ENCODE data around the gene GALNT9. TPM values are rescaled to one million over a fixed set of nuclear protein-coding genes. Genes with fewer than 3 reads are reported as not detected.

The GALNT9 gene
- polyA plus RNA-seq, 1 of the 3 experiments (the other 2 are of a cell fraction): not detected

DNA sequence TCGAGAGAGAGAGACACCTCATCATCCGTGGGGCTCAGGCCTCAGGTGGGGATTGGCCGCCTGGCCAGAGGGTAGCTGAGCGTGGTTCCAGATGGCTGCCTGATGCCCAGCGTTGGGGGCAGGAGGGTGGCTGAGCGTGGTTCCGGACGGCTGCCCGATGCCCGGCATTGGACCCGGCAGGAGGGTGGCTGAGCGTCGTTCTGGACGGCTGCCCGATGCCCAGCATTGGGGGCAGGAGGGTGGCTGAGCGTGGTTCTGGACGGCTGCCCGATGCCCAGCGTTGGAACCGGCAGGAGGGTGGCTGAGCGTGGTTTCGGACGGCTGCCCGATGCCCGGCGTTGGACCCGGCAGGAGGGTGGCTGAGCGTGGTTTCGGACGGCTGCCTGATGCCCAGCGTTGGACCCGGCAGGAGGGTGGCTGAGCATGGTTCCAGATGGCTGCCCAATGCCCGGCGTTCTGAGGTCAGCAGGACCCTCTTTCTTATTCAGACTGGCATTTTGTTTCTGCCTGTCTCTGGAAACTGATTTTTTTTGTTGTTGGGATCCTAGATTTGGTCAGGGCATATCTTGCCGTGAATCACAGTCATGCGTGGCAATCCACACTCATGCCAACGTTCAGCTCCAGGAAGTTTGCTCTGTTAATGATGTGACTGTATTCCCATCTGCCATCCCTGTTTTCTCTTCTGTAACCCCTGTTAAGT is 40.7 kb downstream of the GALNT9 start:
- Histone ChIP-seq H3K4me2 (no peak overlapping the region), H3K36me3 (replicated peaks in 1 of 2; ENCODE audit: control insufficient read depth in 1 of 2, insufficient read depth in 2 of 2, low read length in 1 of 2) (no peaks in the 10 kb centered on the region), H3K27me3 (ENCODE audit: insufficient read depth) (peaks cover 71% of the 10 kb centered on the region), H3K9ac (no peak overlapping the region), H4K20me1 (ENCODE audit: insufficient read depth) (no peaks in the 10 kb centered on the region), H2AFZ (ENCODE audit: low read depth) (no peak overlapping the region), H3F3A (replicated peaks; ENCODE audit: insufficient read depth) (peaks cover 7% of the 10 kb centered on the region), H3K4me3 (ENCODE audit: low read depth in 2 of 2, low read length in 1 of 2) (no peak overlapping the region), H3K9me2 (no peaks in the 10 kb centered on the region), H3K79me2 (ENCODE audit: insufficient read depth) (no peaks in the 10 kb centered on the region), H3K4me1 (ENCODE audit: control insufficient read depth in 1 of 2, insufficient read depth in 2 of 2, low read depth in 1 of 2, low read length in 1 of 2) (no peaks in the 10 kb centered on the region), H3K9me3 (no peaks in the 10 kb centered on the region), H3K27ac (ENCODE audit: low read depth in 2 of 2, low read length in 1 of 2) (no peak overlapping the region)
- no peak for TF ChIP-seq RFX5 (IDR thresholded peaks at IDR 0.05; ENCODE audit: low read length)
- 27% methylated on average over 20 of the region's 37 CpGs for WGBS (ENCODE audit: low lambda C conversion rate)
- CTCF ChIA-PET: interaction anchor here (0.7 to 1.5 kb wide), 3 partner anchors 13 to 125 kb away, joined by 3 to 4 read pairs (median 3); no protein-coding TSS in a partner anchor
- DNase-seq: no peak
- POLR2A ChIA-PET: no interaction called here

- TF ChIP-seq TEAD4 (IDR thresholded peaks at IDR 0.05; ENCODE audit: borderline replicate concordance, insufficient read depth): no peak
- no peak for TF ChIP-seq POLR2AphosphoS5 (IDR thresholded peaks at IDR 0.05; ENCODE audit: low read depth, low read length)
- TF ChIP-seq GATA2 (CRISPR knock-in tag; IDR thresholded peaks at IDR 0.05): no peak
- no peak for TF ChIP-seq TAF1 (IDR thresholded peaks at IDR 0.05; ENCODE audit: borderline replicate concordance, low read depth, low read length)
- TF ChIP-seq GABPA (IDR thresholded peaks at IDR 0.05; ENCODE audit: low read depth): no peak
- TF ChIP-seq FOXM1 (IDR thresholded peaks at IDR 0.05; ENCODE audit: low read depth): no peak
- no peak for TF ChIP-seq RXRA (IDR thresholded peaks at IDR 0.05; ENCODE audit: borderline replicate concordance, low read depth)
- no peaks in the 10 kb centered on the region for H4K20me1 ChIP-seq (ENCODE audit: insufficient read depth)
- ChIA-PET CTCF (interaction anchor here (0.9 to 1.0 kb wide), 2 partner anchors 12 to 19 kb away, joined by 3 read pairs; no protein-coding TSS in a partner anchor), POLR2A (no interaction called here)
- peaks cover 7% of the 10 kb centered on the region for H3F3A ChIP-seq (replicated peaks; ENCODE audit: insufficient read depth)
- no peak overlapping the region for H3K9ac ChIP-seq
- no peak overlapping the region for H3K4me3 ChIP-seq (ENCODE audit: low read depth in 2 of 2, low read length in 1 of 2)
- no peaks in the 10 kb centered on the region for H3K4me1 ChIP-seq (ENCODE audit: control insufficient read depth in 1 of 2, insufficient read depth in 2 of 2, low read depth in 1 of 2, low read length in 1 of 2)
- H3K79me2 ChIP-seq (ENCODE audit: insufficient read depth): no peaks in the 10 kb centered on the region
- H3K36me3 ChIP-seq (replicated peaks in 1 of 2; ENCODE audit: control insufficient read depth in 1 of 2, insufficient read depth in 2 of 2, low read length in 1 of 2): no peaks in the 10 kb centered on the region
- no peak for DNase-seq
- no peaks in the 10 kb centered on the region for H3K9me3 ChIP-seq
- no peak overlapping the region for H3K4me2 ChIP-seq
- H2AFZ ChIP-seq (ENCODE audit: low read depth): no peak overlapping the region
- H3K9me2 ChIP-seq: no peaks in the 10 kb centered on the region
- peaks cover 71% of the 10 kb centered on the region for H3K27me3 ChIP-seq (ENCODE audit: insufficient read depth)
- 18% methylated on average over 35 of the region's 36 CpGs for WGBS (ENCODE audit: low lambda C conversion rate)
- no peak overlapping the region for H3K27ac ChIP-seq (ENCODE audit: low read depth in 2 of 2, low read length in 1 of 2)
These were observed 41.8 kb downstream of the GALNT9 start for GRCh38 chr12:132287391-132288238.

GRCh38 chr12:132286912-132287311 is 42.5 kb downstream of the GALNT9 start:
- Histone ChIP-seq H3K9ac (no peak overlapping the region), H3K9me2 (no peaks in the 10 kb centered on the region), H3K27me3 (ENCODE audit: insufficient read depth) (peaks cover 77% of the 10 kb centered on the region), H3K4me1 (ENCODE audit: control insufficient read depth in 1 of 2, insufficient read depth in 2 of 2, low read depth in 1 of 2, low read length in 1 of 2) (no peaks in the 10 kb centered on the region), H3K4me3 (ENCODE audit: low read depth in 2 of 2, low read length in 1 of 2) (no peak overlapping the region), H3K4me2 (no peak overlapping the region), H3K27ac (ENCODE audit: low read depth in 2 of 2, low read length in 1 of 2) (no peak overlapping the region), H4K20me1 (ENCODE audit: insufficient read depth) (no peaks in the 10 kb centered on the region), H3K79me2 (ENCODE audit: insufficient read depth) (no peaks in the 10 kb centered on the region), H2AFZ (ENCODE audit: low read depth) (no peak overlapping the region), H3K9me3 (no peaks in the 10 kb centered on the region), H3F3A (replicated peaks; ENCODE audit: insufficient read depth) (peaks cover 7% of the 10 kb centered on the region), H3K36me3 (replicated peaks in 1 of 2; ENCODE audit: control insufficient read depth in 1 of 2, insufficient read depth in 2 of 2, low read length in 1 of 2) (no peaks in the 10 kb centered on the region)
- ChIA-PET CTCF (interaction anchor here (3.2 kb wide), 1 partner anchor 127 kb away, joined by 11 read pairs; no protein-coding TSS in a partner anchor), POLR2A (no interaction called here)
- DNase-seq: no peak
- 6% methylated on average over 17 of the region's 23 CpGs for WGBS (ENCODE audit: low lambda C conversion rate)
- TF ChIP-seq GABPA (IDR thresholded peaks at IDR 0.05; ENCODE audit: low read depth) (no peak), CHD2 (IDR thresholded peaks at IDR 0.05; ENCODE audit: low read length, partially characterized antibody) (no peak), FOXM1 (IDR thresholded peaks at IDR 0.05; ENCODE audit: low read depth) (no peak), FOSL2 (IDR thresholded peaks at IDR 0.05; ENCODE audit: borderline replicate concordance, low read depth) (no peak), RAD21 (IDR thresholded peaks at IDR 0.05; ENCODE audit: low read length) (no peak), SIN3A (IDR thresholded peaks at IDR 0.05; ENCODE audit: borderline replicate concordance, low read depth, low read length) (no peak), ELF1 (IDR thresholded peaks at IDR 0.05) (no peak), MXI1 (IDR thresholded peaks at IDR 0.05; ENCODE audit: low read depth, low read length) (no peak), EP300 (IDR thresholded peaks at IDR 0.05; ENCODE audit: borderline replicate concordance in 1 of 2, low read depth in 1 of 2, low read length in 1 of 2) (no peak), RXRA (IDR thresholded peaks at IDR 0.05; ENCODE audit: borderline replicate concordance, low read depth) (no peak)
- TF ChIP-seq, protein P1, sequence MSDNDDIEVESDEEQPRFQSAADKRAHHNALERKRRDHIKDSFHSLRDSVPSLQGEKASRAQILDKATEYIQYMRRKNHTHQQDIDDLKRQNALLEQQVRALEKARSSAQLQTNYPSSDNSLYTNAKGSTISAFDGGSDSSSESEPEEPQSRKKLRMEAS (IDR thresholded peaks at IDR 0.05; ENCODE audit: low read depth): no peak
- TF ChIP-seq, protein P2, sequence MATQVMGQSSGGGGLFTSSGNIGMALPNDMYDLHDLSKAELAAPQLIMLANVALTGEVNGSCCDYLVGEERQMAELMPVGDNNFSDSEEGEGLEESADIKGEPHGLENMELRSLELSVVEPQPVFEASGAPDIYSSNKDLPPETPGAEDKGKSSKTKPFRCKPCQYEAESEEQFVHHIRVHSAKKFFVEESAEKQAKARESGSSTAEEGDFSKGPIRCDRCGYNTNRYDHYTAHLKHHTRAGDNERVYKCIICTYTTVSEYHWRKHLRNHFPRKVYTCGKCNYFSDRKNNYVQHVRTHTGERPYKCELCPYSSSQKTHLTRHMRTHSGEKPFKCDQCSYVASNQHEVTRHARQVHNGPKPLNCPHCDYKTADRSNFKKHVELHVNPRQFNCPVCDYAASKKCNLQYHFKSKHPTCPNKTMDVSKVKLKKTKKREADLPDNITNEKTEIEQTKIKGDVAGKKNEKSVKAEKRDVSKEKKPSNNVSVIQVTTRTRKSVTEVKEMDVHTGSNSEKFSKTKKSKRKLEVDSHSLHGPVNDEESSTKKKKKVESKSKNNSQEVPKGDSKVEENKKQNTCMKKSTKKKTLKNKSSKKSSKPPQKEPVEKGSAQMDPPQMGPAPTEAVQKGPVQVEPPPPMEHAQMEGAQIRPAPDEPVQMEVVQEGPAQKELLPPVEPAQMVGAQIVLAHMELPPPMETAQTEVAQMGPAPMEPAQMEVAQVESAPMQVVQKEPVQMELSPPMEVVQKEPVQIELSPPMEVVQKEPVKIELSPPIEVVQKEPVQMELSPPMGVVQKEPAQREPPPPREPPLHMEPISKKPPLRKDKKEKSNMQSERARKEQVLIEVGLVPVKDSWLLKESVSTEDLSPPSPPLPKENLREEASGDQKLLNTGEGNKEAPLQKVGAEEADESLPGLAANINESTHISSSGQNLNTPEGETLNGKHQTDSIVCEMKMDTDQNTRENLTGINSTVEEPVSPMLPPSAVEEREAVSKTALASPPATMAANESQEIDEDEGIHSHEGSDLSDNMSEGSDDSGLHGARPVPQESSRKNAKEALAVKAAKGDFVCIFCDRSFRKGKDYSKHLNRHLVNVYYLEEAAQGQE (IDR thresholded peaks at IDR 0.05; ENCODE audit: low read depth, low read length): no peak

All from SK-N-SH (cell line).